Brain microvascular endothelial cell (primary cell): ENCODE results near the gene SLC4A4.

Experiments
- DNase-seq: peaks from one replicate; pipeline ENCODE4 v3.0.0-alpha.2; 2020
- H3K27ac ChIP-seq: fragments of 250-450 bp; sonication (Bioruptor Pico); 2 replicates; pipeline ENCODE4 v1.5.1; 2020; ENCODE audit warnings: mild to moderate bottlenecking, moderate library complexity
- H3K27me3 ChIP-seq: fragments of 250-450 bp; sonication (Bioruptor Pico); replicated peaks from 2 replicates; pipeline ENCODE4 v1.5.1; 2020; ENCODE audit warnings: mild to moderate bottlenecking
- H3K36me3 ChIP-seq: fragments of 250-450 bp; sonication (Bioruptor Pico); replicated peaks from 2 replicates; pipeline ENCODE4 v1.5.1; 2020; ENCODE audit warnings: mild to moderate bottlenecking
- H3K4me3 ChIP-seq: 2 replicates; pipeline ENCODE4 v1.5.1; 2011; ENCODE audit warnings: low read depth, mild to moderate bottlenecking, control low read depth, low read length, moderate library complexity
- CTCF ChIP-seq: IDR thresholded peaks from 2 replicates; pipeline ENCODE4 v1.5.1; 2011; ENCODE audit warnings: low read depth, mild to moderate bottlenecking, moderate library complexity, low read length, control low read depth, inconsistent platforms; ENCODE audit errors: missing control alignments
- in situ Hi-C: cut with HindIII; loops from 2 replicates; pipeline ENCODE4 v1.10.0; 2017; ENCODE audit warnings: low sequenced_read_pairs, low pct_ligation_motif_present

Gene SLC4A4

DNA sequence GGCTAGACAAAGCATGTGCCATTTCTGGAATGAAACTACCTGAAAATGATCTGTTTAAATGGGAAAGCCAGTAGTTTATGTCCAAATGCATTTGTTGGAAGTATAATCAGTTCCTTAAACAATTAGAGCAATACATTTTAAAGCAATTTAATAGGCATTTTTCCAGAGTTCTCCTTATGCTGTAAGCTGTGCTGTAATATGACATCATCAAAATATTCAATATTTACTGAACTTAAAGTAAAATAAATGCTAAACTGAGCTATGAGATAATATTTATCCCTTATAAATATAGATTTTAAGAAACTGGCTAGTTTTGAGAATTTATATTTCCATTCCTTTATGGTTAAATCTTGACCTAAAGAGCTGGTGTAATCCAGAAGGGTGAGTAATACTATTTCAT is 7.9 kb downstream of the SLC4A4 start:
- H3K27me3 ChIP-seq, result no peaks in the 10 kb centered on the region
- TF ChIP-seq CTCF, result no peak
- in situ Hi-C loops, result no loop called here
- no peaks in the 10 kb centered on the region for H3K36me3 ChIP-seq
- no peak for DNase-seq
- no peak overlapping the region for H3K27ac ChIP-seq
- no peak overlapping the region for H3K4me3 ChIP-seq

- Histone ChIP-seq H3K4me3 (no peak overlapping the region), H3K27ac (no peak overlapping the region), H3K36me3 (no peaks in the 10 kb centered on the region), H3K27me3 (no peaks in the 10 kb centered on the region)
- in situ Hi-C loops, result no loop called here
- no peak for DNase-seq
- no peak for TF ChIP-seq CTCF
These were observed 9.8 kb downstream of the SLC4A4 start for GRCh38 chr4:71348586-71348985.

- no peak for DNase-seq
- H3K4me3 ChIP-seq, result no peak overlapping the region
- H3K36me3 ChIP-seq, result no peaks in the 10 kb centered on the region
- in situ Hi-C loops, result no loop called here
- H3K27me3 ChIP-seq, result no peaks in the 10 kb centered on the region
- no peak overlapping the region for H3K27ac ChIP-seq
- no peak for TF ChIP-seq CTCF
These were observed 16.2 kb downstream of the SLC4A4 start for GRCh38 chr4:71355045-71355444.

DNA sequence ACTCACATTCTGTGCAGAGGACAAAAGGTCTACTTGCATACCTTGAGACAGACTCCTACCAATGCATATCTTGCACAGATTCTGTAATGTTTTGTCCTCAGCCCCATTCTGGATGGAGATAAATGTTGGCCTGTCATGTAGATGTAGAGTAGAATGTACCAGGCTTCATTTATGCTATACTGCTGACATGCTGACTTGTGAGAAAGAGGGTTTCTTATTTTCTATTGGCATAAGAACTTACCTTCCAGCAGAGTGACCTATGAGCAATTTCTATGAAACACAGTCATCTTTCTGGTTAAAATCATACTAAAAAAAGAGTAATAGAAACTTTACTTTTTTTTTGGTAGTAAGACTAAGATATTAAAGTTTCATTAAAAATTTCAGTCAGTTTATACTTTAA is 17.2 kb downstream of the SLC4A4 start:
- Histone ChIP-seq H3K36me3 (no peaks in the 10 kb centered on the region), H3K27me3 (no peaks in the 10 kb centered on the region), H3K27ac (no peak overlapping the region), H3K4me3 (no peak overlapping the region)
- DNase-seq, result no peak
- no peak for TF ChIP-seq CTCF
- in situ Hi-C loops, result no loop called here

GRCh38 chr4:71356924-71357663 is 18.3 kb downstream of the SLC4A4 start:
- no peak for TF ChIP-seq CTCF
- no peaks in the 10 kb centered on the region for H3K36me3 ChIP-seq
- no peaks in the 10 kb centered on the region for H3K27me3 ChIP-seq
- in situ Hi-C loops, result no loop called here
- no peak for DNase-seq
- no peak overlapping the region for H3K27ac ChIP-seq
- H3K4me3 ChIP-seq, result no peak overlapping the region

GRCh38 chr4:71360844-71361243 is 22.0 kb downstream of the SLC4A4 start:
- H3K36me3 ChIP-seq, result no peaks in the 10 kb centered on the region
- in situ Hi-C loops, result no loop called here
- no peak for DNase-seq
- no peak overlapping the region for H3K27ac ChIP-seq
- no peaks in the 10 kb centered on the region for H3K27me3 ChIP-seq
- no peak for TF ChIP-seq CTCF
- H3K4me3 ChIP-seq, result no peak overlapping the region
